NCI-H187 (cell line): ENCODE data around the gene MYL10.

Experiments
- DNase-seq, 2 experiments: peaks; one replicate each; lab custom pipeline; 2025; lab: John Stamatoyannopoulos, UW

MYL10 gene

DNA sequence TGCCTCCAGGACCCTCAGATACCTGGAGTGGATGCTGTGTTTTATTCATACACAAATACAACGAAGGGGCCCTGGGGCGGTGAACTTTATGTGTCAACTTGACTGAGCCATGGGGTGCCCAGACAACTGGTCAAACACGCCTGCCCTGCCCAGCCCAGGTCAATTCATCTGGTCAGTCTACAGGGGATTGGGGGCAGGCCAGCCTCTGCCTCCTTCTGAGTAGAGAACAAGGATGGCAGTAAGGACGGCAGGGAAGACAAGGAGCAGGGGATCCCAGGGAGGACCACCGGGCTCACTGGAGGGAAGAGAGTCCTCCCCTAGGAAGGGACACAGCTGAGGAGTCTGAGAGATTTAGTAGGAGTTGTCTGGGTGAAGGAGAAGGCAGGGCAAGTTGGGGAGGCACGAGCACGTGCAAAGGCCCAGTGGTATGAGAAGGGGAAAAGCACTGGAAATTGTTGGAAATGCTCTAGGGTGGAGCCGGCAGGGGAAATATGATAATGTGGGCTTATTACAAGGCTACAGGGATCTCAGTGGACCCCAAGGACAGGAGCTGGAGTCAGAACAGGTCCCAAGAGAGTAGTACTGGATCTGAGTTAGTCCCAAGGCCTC is 63.4 kb downstream of the MYL10 start:
- DNase-seq: no peak

DNA sequence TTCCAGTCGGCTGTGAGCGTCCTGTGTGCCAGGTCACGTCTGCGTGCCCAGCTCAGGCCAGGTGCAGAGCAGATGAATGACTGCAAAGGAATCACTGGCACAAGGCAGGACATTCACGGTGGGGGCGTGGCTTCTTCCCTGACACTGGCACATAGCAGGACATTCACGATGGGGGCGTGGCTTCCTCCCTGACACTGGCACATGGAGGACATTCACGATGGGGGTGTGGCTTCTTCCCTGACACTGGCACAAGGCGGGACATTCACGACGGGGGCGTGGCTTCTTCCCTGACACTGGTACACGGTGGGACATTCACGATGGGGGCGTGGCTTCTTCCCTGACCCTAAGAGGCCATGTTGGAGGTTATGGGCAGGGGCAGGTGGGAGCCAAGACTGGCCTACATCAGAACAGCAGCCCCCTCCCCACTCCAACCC is 64.3 kb downstream of the MYL10 start:
- DNase-seq: no peak

DNA sequence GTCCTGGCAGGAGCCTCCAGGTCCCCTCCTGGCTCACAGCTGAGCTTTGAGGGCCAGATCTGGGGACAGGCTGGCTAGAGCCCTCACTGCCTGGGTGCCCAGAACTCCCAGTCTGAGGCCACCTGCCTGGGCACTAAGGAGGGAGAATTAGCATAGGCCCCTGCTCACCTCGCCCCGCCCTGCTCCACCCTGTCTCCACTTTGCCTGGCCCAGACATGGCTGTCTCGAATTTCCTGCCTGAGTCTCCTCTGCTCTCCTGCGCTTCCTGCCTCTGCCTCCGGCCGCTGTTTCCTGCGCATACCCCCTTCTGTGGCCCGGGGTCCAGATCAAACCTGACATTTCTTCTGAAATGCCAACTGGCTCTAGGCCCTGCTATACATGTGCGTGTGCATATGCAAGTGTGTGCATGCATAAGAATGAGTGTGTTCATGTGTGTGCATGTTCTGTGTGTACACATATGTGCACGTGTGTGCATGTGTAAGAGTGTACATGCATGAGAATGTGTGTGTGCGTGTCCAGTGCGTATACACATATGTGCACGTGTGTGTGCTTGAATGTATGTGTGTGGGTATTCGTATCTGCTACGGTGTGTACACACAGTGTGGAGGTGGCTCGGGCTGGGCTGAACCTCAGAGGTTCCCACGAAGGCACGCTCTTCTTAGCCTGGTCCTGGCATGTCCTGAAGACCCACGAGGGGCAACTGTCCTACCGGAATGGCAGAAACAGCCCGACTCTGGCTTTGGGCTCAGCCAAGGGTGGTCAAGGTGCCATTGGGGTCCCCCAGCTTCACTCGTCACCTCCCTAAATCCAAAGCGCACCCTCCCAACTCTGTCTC is 64.9 kb downstream of the MYL10 start:
- DNase-seq: no peak
